MM.1S (cell line): ENCODE data around the gene ZNF212.
"Not testable (repeated sequence)": the region's sequence is repeated elsewhere in the genome, so short reads cannot be mapped to it uniquely, and the experiment has no call there.

ENCODE experiments used
- DNase-seq: peaks from one replicate; pipeline ENCODE4 v3.0.0-alpha.2; 2015
- H2AFZ ChIP-seq: fragments of 300-600 bp; sonication (generic); 2 replicates; pipeline ENCODE4 v1.6.0; 2016; ENCODE audit warnings: antibody characterized with exemption, low read length
- H3F3A ChIP-seq: fragments of 300-600 bp; sonication (generic); 2 replicates; pipeline ENCODE4 v1.6.1; 2016; ENCODE audit warnings: mild to moderate bottlenecking, antibody characterized with exemption, low read length, moderate library complexity, mixed read lengths; ENCODE audit not compliant: insufficient read depth
- H3K27ac ChIP-seq: fragments of 300-600 bp; sonication (generic); 2 replicates; pipeline ENCODE4 v1.5.1; 2016; ENCODE audit warnings: mild to moderate bottlenecking, low read length
- H3K27me3 ChIP-seq: fragments of 300-600 bp; sonication (generic); replicated peaks from 2 replicates; pipeline ENCODE4 v1.6.0; 2016; ENCODE audit warnings: low read length; ENCODE audit not compliant: insufficient read depth
- H3K36me3 ChIP-seq: fragments of 300-600 bp; sonication (generic); replicated peaks from 2 replicates; pipeline ENCODE4 v1.6.1; 2016; ENCODE audit warnings: mild to moderate bottlenecking, low read length, mixed read lengths; ENCODE audit not compliant: insufficient read depth
- H3K4me1 ChIP-seq: fragments of 300-600 bp; sonication (generic); 2 replicates; pipeline ENCODE4 v1.6.1; 2016; ENCODE audit warnings: low read length, mixed read lengths
- H3K4me2 ChIP-seq: fragments of 300-600 bp; sonication (generic); 2 replicates; pipeline ENCODE4 v1.6.0; 2016; ENCODE audit warnings: low read depth, low read length
- H3K4me3 ChIP-seq: fragments of 300-600 bp; sonication (generic); 2 replicates; pipeline ENCODE4 v1.5.1; 2016; ENCODE audit warnings: low read length, mixed read lengths
- H3K79me2 ChIP-seq: fragments of 300-600 bp; sonication (generic); 2 replicates; pipeline ENCODE4 v1.6.1; 2016; ENCODE audit warnings: mixed run types, low read length, mixed read lengths
- H3K9ac ChIP-seq: fragments of 300-600 bp; sonication (generic); 2 replicates; pipeline ENCODE4 v1.6.1; 2016; ENCODE audit warnings: low read length, mixed read lengths
- H3K9me2 ChIP-seq: fragments of 300-600 bp; sonication (generic); replicated peaks from 2 replicates; pipeline ENCODE4 v1.6.1; 2016; ENCODE audit warnings: mild to moderate bottlenecking, low read length, mixed read lengths; ENCODE audit not compliant: insufficient read depth
- H3K9me3 ChIP-seq: fragments of 300-600 bp; sonication (generic); replicated peaks from 2 replicates; pipeline ENCODE4 v1.6.1; 2016; ENCODE audit warnings: mild to moderate bottlenecking, low read length, mixed read lengths; ENCODE audit not compliant: insufficient read depth
- H4K20me1 ChIP-seq: fragments of 300-600 bp; sonication (generic); 2 replicates; pipeline ENCODE4 v1.6.1; 2016; ENCODE audit warnings: mild to moderate bottlenecking, low read length, moderate library complexity, mixed read lengths; ENCODE audit not compliant: insufficient read depth
- EZH2 ChIP-seq: fragments of 300-600 bp; sonication (generic); optimal IDR thresholded peaks from 2 replicates; pipeline ENCODE3; 2017; ENCODE audit warnings: low read depth, mild to moderate bottlenecking, antibody characterized with exemption, low read length, mixed read lengths
- EZH2phosphoT487 ChIP-seq: fragments of 300-600 bp; sonication (generic); IDR thresholded peaks from 2 replicates; pipeline ENCODE4 v1.6.1; 2018; ENCODE audit warnings: antibody characterized with exemption, low read length
- TF ChIP-seq, protein P1 (sequence below): fragments of 300-600 bp; sonication (generic); IDR thresholded peaks from 2 replicates; pipeline ENCODE4 v1.5.1; 2016; ENCODE audit warnings: antibody characterized with exemption, low read length, mixed read lengths

The ZNF212 gene

DNA sequence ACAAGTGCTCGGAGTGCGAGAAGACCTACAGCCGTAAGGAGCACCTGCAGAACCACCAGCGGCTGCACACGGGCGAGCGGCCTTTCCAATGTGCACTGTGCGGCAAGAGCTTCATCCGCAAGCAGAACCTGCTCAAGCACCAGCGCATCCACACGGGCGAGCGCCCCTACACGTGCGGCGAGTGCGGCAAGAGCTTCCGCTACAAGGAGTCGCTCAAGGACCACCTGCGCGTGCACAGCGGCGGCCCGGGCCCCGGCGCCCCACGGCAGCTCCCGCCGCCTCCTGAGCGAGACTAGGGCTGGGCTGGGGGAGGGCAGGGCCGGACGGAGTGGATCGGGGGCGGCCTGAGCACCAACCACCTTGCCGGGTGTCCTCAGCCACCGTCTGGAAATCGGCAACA is 15.1 kb upstream of the ZNF212 start:
- DNase-seq, result no peak
- Histone ChIP-seq H4K20me1 (no peaks in the 10 kb centered on the region), H3K9me3 (no peaks in the 10 kb centered on the region), H3K27me3 (no peaks in the 10 kb centered on the region), H2AFZ (no peak overlapping the region), H3K9ac (no peak overlapping the region), H3K4me2 (no peak overlapping the region), H3K36me3 (peaks cover 6% of the 10 kb centered on the region), H3K27ac (no peak overlapping the region), H3K4me1 (no peaks in the 10 kb centered on the region), H3K79me2 (no peaks in the 10 kb centered on the region), H3F3A (no peaks in the 10 kb centered on the region), H3K4me3 (no peak overlapping the region), H3K9me2 (no peaks in the 10 kb centered on the region)
- TF ChIP-seq, protein P1, sequence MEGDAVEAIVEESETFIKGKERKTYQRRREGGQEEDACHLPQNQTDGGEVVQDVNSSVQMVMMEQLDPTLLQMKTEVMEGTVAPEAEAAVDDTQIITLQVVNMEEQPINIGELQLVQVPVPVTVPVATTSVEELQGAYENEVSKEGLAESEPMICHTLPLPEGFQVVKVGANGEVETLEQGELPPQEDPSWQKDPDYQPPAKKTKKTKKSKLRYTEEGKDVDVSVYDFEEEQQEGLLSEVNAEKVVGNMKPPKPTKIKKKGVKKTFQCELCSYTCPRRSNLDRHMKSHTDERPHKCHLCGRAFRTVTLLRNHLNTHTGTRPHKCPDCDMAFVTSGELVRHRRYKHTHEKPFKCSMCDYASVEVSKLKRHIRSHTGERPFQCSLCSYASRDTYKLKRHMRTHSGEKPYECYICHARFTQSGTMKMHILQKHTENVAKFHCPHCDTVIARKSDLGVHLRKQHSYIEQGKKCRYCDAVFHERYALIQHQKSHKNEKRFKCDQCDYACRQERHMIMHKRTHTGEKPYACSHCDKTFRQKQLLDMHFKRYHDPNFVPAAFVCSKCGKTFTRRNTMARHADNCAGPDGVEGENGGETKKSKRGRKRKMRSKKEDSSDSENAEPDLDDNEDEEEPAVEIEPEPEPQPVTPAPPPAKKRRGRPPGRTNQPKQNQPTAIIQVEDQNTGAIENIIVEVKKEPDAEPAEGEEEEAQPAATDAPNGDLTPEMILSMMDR, result no peak
- TF ChIP-seq EZH2phosphoT487 (no peak), EZH2 (no peak)

DNA sequence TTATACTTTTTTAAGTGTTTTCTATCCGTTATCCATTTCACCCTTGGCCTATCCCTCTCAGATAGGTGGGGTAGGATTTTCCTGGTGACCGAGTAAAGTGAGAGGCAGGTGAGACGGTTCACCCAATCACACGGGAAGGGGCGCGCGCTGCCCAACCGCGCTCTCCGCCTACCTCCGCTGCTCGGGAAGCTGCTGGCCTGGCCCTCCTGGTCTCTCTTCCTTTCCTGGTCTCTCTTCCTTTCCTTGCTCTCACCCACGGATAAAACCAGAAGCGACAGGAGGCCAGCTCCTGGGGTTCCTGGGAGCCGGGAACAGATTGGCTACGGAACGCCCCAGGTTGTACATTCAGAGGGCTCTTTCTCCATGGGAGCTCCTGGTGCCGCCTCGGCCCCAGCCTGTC is 14.3 kb upstream of the ZNF212 start:
- H4K20me1 ChIP-seq, result no peaks in the 10 kb centered on the region
- no peak for TF ChIP-seq EZH2
- TF ChIP-seq, protein P1, result no peak
- no peak for TF ChIP-seq EZH2phosphoT487
- 0 out of 2 replicates have a peak, but pooled peaks cover 4% of the 10 kb centered on the region for H3F3A ChIP-seq
- no peaks in the 10 kb centered on the region for H3K4me1 ChIP-seq
- no peaks in the 10 kb centered on the region for H3K79me2 ChIP-seq
- H3K36me3 ChIP-seq, result peaks cover 6% of the 10 kb centered on the region
- no peak for DNase-seq
- no peak overlapping the region for H3K27ac ChIP-seq
- no peaks in the 10 kb centered on the region for H3K27me3 ChIP-seq
- H3K9me2 ChIP-seq, result no peaks in the 10 kb centered on the region
- H3K9me3 ChIP-seq, result no peaks in the 10 kb centered on the region
- no peak overlapping the region for H3K9ac ChIP-seq
- H3K4me3 ChIP-seq, result no peak overlapping the region
- H2AFZ ChIP-seq, result no peak overlapping the region
- H3K4me2 ChIP-seq, result no peak overlapping the region

DNA sequence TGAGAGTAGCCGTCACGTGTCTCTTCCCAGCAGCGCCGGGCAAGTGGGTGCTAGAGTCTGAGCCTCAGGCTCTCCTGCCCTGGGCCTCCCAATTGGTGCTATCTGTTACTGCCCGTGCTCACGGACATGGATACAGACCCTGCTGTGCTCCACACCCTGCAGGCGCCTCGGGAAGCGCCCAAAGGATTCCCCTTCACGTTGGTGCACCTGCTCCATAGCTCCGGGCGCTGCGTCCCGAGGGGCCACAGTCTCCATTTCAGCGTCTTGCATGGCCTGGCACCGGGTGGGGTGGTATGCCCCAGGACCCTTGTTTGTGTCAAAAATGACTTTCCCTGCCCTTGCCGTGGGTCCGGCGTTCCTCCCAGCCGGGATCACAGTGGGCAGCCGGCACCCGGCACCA is 13.8 kb upstream of the ZNF212 start:
- H4K20me1 ChIP-seq, result no peaks in the 10 kb centered on the region
- no peaks in the 10 kb centered on the region for H3K27me3 ChIP-seq
- no peaks in the 10 kb centered on the region for H3K79me2 ChIP-seq
- no peaks in the 10 kb centered on the region for H3K4me1 ChIP-seq
- no peak overlapping the region for H3K9ac ChIP-seq
- no peak overlapping the region for H2AFZ ChIP-seq
- H3K36me3 ChIP-seq, result peaks cover 6% of the 10 kb centered on the region
- H3K9me2 ChIP-seq, result no peaks in the 10 kb centered on the region
- no peak overlapping the region for H3K4me3 ChIP-seq
- DNase-seq, result no peak
- 0 out of 2 replicates have a peak, but pooled peaks cover 5% of the 10 kb centered on the region for H3F3A ChIP-seq
- TF ChIP-seq EZH2 (no peak), EZH2phosphoT487 (no peak)
- TF ChIP-seq, protein P1, result no peak
- H3K4me2 ChIP-seq, result no peak overlapping the region
- no peak overlapping the region for H3K27ac ChIP-seq
- H3K9me3 ChIP-seq, result no peaks in the 10 kb centered on the region

GRCh38 chr7:149226366-149226765 is 13.1 kb upstream of the ZNF212 start:
- not testable (repeated sequence) for H3K4me3 ChIP-seq, H3K27ac ChIP-seq, H3K9me3 ChIP-seq, H3K36me3 ChIP-seq, H3K9me2 ChIP-seq, H3K4me1 ChIP-seq, H2AFZ ChIP-seq, H3K79me2 ChIP-seq, H3K27me3 ChIP-seq, H3F3A ChIP-seq, H3K4me2 ChIP-seq, H3K9ac ChIP-seq, DNase-seq, H4K20me1 ChIP-seq
